Body of pancreas (tissue), 4 donors: ENCODE data around the gene DYNC2LI1. TPM values are rescaled to one million over a fixed set of nuclear protein-coding genes. Genes with fewer than 3 reads are reported as not detected.

Experiments
- ATAC-seq: fragments of 150-250 bp; one replicate; pipeline ENCODE4 v1.9.1; 2016
- DNase-seq, 4 donors: peaks; one replicate each; pipeline ENCODE4 v3.0.0-alpha.2; 2019
- H3K27ac ChIP-seq, 4 donors: fragments of 200-600 bp; sonication (generic); 1 replicate in 3 of 4; 2 replicates in 1 of 4; pipeline versions ENCODE4 v1.5.1 to v1.6.1; 2016 to 2019; ENCODE audit warnings: mild to moderate bottlenecking in 1 of 4, mixed read lengths in 1 of 4, moderate library complexity in 1 of 4
- H3K27me3 ChIP-seq, 2 donors: fragments of 200-600 bp; sonication (generic); one replicate each; pipeline ENCODE4 v1.6.0; 2016; ENCODE audit warnings: mild to moderate bottlenecking in 1 of 2
- H3K36me3 ChIP-seq, 2 donors: fragments of 200-600 bp; sonication (generic); replicated peaks in 1 of 2; 2 replicates each; pipeline ENCODE4 v1.5.1; 2016; ENCODE audit warnings: low read depth in 2 of 2; ENCODE audit not compliant: insufficient read depth in 1 of 2
- H3K4me1 ChIP-seq: fragments of 200-600 bp; sonication (generic); one replicate; pipeline ENCODE4 v1.6.0; 2016
- H3K4me3 ChIP-seq, 2 donors: fragments of 200-600 bp; sonication (generic); 1 replicate in 1 of 2; 2 replicates in 1 of 2; pipeline ENCODE4 v1.5.1; 2016 to 2019
- H3K9me3 ChIP-seq, 3 donors: fragments of 200-600 bp; sonication (generic); 1 replicate in 2 of 3; 2 replicates in 1 of 3; pipeline ENCODE4 v1.5.1; 2016
- CTCF ChIP-seq, 7 experiments: fragments of 450-650 bp in 4 of 7; fragments of 200-600 bp in 3 of 7; sonication (generic) in 3 of 7; IDR thresholded peaks; one replicate each; pipeline ENCODE4 v1.5.1; 2016 to 2019; ENCODE audit warnings: antibody characterized with exemption in 7 of 7
- POLR2A ChIP-seq, 3 donors: fragments of 450-650 bp; IDR thresholded peaks; one replicate each; pipeline ENCODE4 v1.6.1; 2016; ENCODE audit warnings: antibody characterized with exemption in 3 of 3, mild to moderate bottlenecking in 2 of 3
- WGBS, 2 donors: methylation state at CpG; one replicate each; pipeline ENCODE4 v1.1.5; 2017; 5-methylcytosine and 5-hydroxymethylcytosine counted together
- intact Hi-C: fragments of 100-400 bp; cut with DNase I; formaldehyde crosslinking; loops from one replicate; pipeline ENCODE4 v1.15.1; 2023
- small RNA-seq: library from RNA; depleted of rRNA; stranded (forward); fragments of <200 nt; gene quantifications from one replicate; pipeline ENCODE3, GENCODE V24; 2016
- total RNA-seq, 2 donors: library from RNA; depleted of rRNA; stranded (reverse); fragments of >200 nt; gene quantifications; one replicate each; pipeline ENCODE4 v1.1.0, GENCODE V29; 2016

DYNC2LI1 gene
- total RNA-seq, 2 donors from 2014 or later = 21.0 to 21.4 TPM

DNA sequence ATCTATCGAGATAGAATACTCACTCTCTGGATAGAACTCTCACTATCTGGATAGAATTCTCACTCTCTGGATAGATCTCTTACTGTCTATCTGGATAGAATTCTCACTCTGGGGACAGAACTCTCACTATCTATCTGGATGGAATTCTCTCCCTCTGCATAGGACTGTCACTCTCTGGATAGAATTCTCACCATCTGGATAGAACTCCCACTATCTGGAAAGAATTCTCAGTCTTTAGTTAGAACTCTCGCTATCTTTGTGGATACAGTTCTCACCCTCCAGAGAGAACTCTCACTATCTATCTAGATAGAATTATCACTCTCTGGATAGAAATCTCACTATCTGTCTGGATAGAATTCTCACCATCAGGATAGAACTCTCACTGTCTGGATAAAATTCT, 81.5 kb downstream of the DYNC2LI1 start:
- Histone ChIP-seq H3K27me3 (no peaks in the 10 kb centered on the region), H3K4me1 (no peaks in the 10 kb centered on the region), H3K4me3 (no peak overlapping the region), H3K9me3 (no peaks in the 10 kb centered on the region), H3K36me3 (no peaks in the 10 kb centered on the region), H3K27ac (no peak overlapping the region)
- no peak for ATAC-seq
- intact Hi-C loops = no loop called here
- TF ChIP-seq POLR2A (IDR thresholded peaks at IDR 0.05) (no peak), CTCF (IDR thresholded peaks at IDR 0.05) (no peak)
- DNase-seq = no peak
- WGBS, 2 donors = 69 to 88% methylated on average over 2 of the region's 2 CpGs

Small RNA genes lying within 50 kb of the gene (small RNA-seq; reads per million reads assigned to genes)
- gene RN7SKP66 = not detected

Other genes with a start within 250 kb of the DYNC2LI1 start
- 10 to 100 TPM; 27.5 to 41.9 TPM for gene THADA, start 178.0 kb upstream of the DYNC2LI1 start, total RNA-seq
- gene PLEKHH2, start 136.8 kb upstream of the DYNC2LI1 start, total RNA-seq = 10 to 100 TPM in 1 of 2 donors, 1 to 10 TPM in 1; 5.6 to 10.4 TPM
- 1 to 10 TPM in 1 of 2 donors, not detected in 1; 2.6 TPM for gene C1GALT1C1L, start 97.6 kb upstream of the DYNC2LI1 start, total RNA-seq
- not detected for gene ABCG5, start 64.8 kb downstream of the DYNC2LI1 start, total RNA-seq
- not detected for gene ABCG8, start 64.9 kb downstream of the DYNC2LI1 start, total RNA-seq
- gene LRPPRC, start 221.9 kb downstream of the DYNC2LI1 start, total RNA-seq = 10 to 100 TPM; 33.5 to 50.8 TPM